ENCODE data around the gene C10orf90.

Gene C10orf90, protein sequence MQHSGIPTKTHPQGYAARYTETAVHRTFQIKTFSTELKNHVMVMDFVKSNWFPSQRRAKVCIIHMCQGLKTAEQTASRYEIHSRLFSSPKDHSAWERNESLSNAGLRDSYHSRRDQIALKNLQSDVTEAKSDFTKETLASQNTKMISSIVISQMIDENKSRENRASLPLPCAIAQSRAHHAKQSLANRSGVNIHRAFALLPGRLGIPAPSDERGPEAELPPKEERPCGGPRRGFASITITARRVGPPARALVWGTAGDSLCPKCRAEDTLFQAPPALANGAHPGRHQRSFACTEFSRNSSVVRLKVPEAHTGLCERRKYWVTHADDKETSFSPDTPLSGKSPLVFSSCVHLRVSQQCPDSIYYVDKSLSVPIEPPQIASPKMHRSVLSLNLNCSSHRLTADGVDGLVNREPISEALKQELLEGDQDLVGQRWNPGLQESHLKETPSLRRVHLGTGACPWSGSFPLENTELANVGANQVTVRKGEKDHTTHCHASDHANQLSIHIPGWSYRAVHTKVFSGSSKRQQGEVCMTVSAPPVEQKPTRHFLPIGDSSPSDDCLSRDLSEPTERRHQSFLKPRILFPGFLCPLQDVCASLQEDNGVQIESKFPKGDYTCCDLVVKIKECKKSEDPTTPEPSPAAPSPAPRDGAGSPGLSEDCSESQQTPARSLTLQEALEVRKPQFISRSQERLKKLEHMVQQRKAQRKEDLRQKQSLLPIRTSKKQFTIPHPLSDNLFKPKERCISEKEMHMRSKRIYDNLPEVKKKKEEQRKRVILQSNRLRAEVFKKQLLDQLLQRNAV

DNA sequence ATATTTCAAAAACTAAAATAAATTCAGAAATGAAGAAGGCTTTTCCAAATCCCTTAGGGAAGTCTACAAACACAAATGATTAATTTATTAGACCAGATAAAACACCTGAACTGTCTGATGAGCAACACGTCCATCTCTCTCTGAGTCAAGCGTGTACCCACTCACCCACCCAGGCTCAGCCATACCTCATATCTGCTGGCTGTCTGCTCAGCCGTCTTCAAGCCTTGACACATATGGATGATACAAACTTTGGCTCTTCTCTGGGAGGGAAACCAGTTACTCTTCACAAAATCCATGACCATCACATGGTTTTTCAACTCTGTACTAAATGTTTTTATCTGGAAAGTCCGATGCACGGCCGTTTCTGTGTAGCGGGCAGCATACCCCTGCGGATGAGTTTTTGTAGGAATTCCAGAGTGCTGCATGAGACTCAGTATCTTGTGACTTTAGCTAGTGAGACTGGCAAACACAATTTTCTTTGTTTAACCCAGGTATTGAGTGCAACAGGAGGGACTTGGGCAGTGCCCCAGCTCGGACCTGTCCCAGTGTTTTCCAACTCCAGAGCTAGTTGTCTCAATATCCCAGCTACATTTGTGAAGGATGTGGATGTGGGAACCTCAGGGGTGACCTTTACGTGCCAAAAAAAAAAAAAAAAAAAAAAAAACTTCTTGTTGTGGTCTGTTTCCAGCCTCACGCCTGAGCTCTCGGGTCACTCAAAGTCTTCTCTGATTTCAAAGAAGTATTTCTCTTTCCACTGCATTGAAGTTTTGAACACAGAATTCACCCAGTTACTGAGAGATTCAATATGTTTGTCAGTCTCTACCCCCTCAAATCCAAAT is at the start of gene C10orf90:
C10orf90 (minus strand) TSS at position 638 of the 839 bp plus-strand sequence; CDS start at position 425, 213 bp downstream.
- no peak for DNase-seq

DNA sequence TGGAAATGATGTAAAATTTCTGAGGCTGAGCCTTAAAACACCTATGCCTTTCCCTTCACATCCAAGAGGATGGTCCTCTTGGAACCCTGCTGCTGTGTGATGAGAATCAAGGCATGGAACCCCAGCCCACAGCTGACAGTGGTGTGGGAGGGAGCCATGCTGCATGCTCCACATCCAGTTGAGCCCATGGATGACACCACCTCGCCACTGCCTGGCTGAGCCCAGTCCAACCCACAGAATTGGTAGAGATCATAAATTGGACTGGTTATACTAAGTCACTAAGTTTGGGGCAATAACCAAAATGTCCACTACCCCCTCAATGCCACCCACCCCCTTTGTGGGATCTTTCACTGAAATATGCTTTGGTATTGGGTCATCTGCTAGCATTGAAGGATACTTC is 45.9 kb upstream of the C10orf90 start:
- no peak for DNase-seq

DNA sequence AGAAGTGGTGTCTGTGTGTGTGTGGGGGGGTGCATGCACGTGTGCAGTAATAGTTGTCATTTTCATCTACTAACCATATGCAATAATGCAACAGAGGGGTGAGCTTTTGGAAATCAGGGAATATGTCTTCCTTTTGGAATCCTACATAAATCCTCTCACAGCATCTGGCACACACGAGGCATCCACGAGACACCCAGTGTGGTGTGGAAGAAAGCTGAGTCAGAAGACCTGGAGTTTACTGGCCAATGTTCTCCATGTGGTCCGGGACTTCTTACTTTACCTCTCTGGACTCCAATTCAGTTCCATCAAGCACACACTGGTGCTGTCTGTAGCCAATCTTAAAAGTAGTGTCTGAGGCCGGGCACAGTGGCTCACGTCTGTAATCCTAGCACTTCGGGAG is 43.1 kb upstream of the C10orf90 start:
- no peak for DNase-seq

DNA sequence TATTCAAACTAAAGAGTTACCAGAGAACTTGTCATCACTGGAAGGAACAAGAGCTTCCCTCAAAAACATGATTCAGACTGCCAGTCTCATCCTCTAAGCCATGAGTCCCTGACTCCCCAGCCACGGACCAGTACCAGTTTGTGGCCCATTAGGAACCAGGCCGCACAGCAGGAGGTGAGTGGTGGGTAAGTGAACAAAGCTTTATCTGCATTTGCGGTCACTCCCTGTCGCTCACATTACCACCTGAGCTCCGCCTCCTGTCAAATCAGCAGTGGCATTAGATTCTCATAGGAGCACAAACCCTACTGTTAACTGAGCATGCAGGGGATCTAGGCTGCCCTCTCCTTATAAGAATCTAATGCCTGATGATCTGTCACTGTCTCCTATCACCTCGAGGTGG is 42.2 kb upstream of the C10orf90 start:
- DNase-seq = no peak

DNA sequence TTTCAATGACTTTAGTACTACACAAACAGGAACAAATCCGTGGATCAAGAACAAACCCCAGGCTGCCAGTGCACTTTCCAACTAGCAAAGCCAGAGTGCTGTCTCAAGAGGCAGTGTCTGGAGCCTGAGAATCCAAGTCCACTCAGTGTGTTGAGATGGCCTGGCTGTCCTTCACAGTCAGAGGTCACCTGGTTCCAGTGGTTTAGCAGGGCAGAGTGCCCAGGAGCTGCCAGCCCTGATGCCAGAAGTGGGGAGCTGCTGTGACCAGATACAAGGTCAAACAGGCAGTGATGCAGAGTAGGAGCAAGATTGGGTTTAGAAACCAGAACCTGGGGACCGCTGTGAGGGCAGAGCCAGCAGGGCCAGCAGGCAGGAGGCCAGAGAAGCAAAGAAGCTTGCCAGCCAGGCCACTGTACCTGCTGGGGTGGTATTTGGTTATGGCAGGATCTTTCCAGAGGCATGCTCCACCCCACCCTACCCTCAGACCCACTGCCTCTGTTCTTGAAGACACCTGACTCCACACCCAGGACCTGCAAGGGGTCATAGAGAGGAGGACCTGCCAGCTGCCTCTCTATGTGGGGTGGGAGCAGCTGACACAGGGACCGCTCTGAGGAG is 35.6 kb upstream of the C10orf90 start:
- no peak for DNase-seq

DNA sequence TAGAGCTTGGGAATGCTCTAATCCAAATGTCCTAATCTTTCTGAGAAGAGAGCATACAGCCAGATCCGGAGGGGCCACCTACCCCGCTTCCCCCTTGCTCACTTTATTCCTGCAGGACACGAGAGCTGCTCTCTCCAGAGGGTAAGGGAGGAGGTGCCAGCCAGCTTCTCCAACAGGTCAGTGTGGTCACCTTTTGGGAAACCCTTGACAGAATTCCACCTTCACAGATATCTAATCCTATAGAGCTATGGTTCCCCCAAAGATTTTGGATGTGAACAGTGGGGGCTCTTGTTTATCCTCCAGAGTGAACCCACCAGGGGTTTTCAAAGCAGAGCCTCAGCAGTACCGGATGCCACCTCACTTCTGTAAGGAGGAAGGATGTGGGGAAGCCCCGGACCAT is 34.6 kb upstream of the C10orf90 start:
- no peak for DNase-seq

DNA sequence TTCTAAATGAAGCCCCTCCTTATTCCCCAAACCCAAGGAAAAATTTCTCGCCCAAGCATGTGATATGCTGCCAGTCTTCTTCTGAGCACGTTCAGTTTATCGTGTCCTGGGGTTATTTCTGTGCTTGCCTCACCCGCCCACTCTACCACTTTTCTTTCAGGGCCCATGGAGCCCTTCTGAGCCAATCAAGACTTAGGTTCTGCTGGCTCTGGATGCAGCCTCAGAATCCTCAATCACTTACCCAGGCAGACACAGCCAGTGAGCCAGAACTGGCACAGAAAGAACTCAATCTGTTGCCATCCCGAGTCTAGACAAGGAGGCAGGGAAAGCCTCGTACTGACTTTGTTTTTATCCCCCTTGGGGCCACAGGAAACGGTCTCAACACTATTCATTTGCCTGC is 34.2 kb upstream of the C10orf90 start:
- no peak for DNase-seq

DNA sequence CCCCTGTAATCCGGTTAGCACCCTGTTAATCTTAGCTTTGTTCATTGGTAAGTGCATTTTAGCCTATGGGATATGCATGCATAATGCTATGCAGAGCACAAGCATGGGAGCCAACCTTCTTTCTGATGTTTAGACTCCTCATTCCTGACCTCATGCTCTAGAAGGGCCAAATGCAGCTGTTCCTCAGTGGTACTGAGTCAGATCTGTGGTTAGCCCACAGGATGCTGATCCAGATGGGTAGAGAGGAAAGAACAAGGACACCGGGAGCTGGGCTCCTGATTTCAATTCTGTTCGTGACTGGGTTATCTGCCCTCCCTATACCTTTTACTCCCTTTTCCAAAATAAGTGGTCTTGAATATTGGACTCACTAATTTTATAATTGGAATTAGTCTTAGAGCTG is 31.7 kb upstream of the C10orf90 start:
- no peak for DNase-seq

DNA sequence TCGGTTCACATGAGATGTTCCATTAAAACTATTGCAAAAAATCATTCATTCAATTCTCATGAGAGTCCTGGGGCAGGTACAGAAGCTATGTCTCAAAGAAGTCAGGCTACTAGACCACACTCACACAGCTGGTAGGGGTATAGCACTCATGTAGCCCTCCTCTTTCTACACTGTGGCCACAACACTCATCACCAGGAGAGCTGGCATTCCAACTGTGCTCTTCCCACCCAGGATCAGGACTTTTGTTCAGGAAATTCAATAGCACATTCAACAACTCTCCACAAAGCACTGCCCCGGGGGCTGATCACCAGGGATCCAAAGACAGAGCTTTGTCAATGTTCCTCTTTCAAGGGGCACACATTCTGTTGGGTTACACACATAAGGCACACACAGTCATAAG is 31.0 kb upstream of the C10orf90 start:
- DNase-seq = no peak

DNA sequence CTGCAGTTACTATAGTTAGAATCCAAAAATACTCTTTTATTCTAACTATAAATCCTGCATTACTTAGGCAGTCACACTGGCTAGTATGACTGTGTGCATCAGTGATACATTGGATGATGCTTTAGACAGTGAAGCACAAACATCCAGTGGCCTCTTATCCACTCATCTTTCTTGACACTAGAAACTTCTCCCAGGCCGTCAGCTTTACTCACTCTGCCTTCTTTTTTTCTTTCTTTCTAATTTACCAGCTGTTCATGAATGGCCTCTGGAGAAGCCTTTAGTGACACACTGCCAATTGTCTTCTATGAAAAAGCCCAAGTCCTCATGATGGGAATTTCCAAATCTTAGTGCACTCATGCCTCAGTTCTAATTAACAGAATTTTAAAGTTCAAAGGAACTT is 26.2 kb upstream of the C10orf90 start:
- no peak for DNase-seq

DNA sequence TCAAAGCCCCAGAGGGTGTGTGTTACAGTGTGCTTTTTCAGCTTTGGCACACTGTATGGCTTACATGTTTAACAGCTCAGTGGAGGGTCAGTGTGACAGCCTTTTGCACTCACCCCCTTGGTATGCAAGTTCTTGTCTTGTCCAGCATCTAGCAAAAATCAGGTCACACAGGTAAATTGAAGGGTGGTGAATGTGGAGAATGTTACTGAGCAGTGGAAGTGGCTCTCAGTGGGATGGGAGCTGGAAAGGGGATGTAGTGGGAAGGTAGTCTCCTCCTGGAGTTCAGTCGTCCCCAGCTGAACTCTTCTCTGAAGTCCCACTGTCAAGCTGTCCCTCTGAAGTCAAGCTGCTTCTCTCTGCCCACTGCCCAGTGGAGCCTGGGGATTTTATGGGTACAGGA is 21.0 kb upstream of the C10orf90 start:
- DNase-seq = no peak

DNA sequence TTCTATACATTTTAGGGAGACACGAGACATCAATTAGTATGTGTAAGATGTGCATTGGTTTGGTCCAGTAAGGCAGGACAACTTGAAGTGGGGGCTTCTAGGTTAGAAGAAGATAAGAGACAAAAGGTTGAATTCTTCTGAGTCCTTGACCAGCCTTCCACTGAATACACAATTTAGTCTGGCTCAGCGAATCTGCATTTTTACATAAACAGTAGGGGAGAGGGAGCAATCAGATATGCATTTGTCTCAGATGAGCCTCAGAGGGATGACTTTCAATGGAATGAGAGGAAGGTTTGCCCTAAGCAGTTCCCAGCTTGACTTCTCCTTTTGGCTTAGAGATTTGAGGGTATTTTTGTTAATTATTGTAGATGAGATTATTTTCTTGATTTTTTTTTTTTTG is 20.0 kb upstream of the C10orf90 start:
- no peak for DNase-seq

DNA sequence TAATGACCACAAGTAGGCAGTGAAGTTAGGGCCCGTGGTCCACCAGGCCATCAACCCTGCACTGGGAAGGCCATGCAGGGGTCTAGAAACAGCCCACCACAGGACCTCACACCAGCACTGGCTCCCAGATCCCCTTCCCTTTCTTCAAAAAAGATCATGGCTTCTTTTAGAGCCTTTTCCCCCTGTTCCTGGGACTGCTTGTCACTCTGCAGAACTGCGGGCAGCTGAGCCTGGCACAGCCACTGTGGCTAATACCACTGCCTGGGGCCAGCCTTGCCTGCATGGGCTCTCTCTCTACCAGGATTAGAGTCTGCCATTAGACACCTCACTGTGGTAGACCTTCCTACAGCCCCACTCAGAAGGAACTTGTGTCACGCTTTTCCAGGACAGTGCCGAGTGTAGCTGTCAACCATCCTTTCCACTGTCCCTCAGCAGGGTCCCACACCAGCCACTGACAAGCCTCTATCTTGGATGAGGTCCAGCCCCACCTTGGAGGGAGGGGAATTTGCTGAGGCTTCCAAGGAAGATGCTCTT is 19.0 kb upstream of the C10orf90 start:
- no peak for DNase-seq

DNA sequence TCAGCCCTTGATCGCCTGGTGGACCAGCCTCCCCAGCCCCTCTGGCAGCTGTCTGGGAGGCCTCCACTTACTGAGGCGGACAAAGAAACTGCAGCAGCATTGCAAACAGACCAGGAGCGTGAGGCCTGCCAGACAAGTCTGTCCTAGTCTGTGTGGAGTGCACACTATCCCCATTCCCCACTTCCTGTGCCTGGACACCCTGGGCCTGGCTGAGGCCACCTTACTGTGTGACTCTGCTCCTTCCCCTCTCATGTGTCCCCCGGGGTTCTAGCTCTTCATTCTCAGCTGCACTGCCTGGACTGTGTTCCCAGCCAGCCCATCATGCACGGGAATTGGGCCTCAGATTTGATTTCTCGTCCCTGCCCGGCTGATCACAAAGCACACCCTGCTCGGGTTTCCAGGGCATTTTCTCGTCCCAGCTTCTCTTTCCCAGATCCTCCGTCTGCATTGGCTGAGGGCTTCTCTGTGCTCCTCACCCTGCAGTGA is 16.7 kb upstream of the C10orf90 start:
- no peak for DNase-seq

DNA sequence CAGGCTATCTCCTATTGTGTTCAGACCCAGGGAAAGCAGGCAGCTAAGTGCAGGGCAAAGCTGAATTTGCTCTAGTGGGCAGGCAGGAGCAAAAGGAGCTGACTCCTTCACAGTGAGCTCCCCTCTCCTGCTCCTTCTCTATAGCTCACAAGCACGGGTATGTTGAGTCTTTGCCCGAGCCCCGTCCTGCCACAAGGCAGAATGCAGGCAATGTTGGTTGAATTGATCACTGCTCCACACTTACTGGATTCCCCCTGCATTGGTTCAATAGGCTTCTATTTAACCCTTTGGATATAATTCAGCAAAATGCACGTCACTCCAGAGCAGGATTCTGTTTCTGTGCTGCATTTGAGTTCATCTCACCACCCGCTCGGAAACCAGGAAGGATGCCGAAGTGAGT is 16.2 kb upstream of the C10orf90 start:
- no peak for DNase-seq

DNA sequence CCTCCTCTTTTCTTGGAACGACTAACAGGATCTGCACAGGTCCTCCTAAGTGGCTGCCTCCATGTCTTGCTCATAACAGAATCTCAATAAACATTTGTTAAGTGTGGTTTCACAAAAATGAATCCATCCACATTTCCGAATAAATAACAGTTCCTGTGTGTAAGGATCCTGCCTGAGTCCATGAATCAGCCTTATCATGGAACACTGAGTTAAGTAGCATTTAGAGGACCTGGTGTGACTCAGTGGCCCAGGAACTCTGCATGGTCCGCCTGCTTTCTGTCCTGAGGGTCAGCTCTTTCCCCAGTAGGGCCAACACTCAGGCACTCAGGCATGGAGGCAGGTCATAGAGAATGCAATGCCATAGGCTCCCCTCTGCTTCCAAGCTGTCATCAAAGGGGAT is 15.8 kb upstream of the C10orf90 start:
- no peak for DNase-seq

DNA sequence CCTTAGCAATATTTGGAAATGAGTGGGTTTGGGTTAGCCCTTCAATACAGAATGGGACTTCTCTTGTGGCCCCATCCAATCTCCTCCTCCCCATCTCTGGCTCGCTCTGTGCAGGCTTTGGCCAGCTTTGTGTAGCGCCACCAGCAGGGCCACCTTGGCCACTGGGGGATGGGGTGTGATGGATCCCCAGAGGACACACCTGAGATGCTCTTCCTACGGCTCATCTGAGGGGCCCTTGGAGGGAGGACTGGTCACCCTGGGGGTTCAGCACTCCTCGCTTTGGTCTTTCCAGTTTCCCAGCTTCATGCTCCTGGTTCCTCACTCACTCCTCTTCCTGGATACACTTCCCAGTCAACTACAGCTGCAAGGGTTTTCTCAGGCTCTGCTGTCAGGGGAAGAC is 15.3 kb upstream of the C10orf90 start:
- no peak for DNase-seq

DNA sequence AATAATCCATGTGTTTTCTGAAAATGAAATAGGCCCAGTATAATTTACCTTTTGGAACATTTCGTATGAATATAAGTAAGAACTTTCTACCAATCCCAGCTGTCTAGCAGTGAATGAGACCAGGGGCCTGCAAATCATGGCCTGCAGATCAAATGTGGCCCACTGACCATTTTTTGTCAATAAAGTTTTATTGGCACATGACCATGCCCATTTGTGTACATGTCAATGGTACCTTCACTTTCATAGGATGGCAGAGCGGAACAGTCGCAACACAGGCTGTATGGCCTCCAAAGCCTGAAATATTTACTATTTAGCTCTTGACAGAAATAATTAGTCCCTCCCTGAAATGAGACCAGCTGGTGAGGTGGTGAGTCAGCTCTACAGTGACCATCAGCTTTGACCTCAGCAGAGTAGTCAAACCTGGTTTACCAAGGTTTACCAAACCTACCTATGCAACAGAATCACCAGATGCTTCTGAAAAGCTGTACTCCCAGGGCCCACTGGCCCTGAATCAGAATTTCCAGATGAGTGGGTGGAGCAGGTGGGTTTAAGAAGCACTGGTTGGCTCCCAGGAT is 13.8 kb upstream of the C10orf90 start:
- DNase-seq = no peak

DNA sequence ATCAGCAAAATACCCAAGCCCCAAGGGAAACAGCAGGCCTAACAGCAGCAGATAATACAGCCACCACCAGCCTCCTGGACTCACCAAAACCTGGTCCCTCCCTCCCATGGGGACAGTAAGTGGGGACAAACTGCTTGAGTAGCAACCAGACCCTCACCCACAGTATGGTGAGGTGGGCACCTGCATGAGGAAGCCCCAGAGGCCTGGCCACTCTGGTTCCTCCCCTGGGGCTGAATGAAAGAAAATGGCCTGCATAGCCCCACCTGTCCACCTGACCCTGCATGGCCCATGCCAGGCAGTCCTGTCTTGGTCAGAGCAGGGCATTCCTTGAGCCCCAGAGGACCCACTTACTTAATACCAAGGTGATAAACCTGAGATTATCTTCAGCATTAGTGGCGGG is 13.0 kb upstream of the C10orf90 start:
- no peak for DNase-seq

DNA sequence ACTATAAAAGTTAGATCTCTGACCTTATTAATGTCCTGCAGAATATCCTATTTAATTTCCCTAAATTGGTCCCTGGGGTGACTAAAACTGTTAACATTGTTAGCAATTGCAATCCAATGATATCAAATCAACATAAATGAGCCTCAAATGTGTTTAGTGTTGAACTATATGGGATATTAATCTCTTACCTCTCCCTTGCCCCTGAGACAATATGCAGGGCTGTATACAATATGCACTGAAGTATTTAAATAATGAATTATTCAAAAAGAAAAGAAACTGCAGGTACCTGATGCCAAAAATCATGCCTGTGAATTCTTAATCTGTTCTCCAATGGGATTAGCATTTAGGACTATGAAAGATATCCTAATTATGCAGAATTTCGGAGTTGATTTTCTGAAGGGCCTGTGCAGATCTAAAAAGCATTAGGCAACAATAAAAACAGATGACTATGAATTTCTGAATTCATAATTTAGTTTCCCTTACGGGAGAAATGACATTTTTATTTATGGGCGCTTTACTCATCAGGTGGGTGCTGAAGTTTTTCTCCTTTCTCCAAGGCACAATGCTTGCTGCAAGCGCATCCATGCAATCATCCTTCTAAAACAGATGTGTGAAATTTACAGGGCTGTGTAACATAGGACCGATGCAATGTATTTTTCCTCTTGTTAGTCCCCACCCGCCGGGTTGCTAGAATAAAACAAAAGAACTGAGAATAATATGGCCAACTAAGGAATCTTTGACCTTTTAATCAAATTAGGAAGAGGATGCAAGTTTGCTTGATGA is 5.4 kb upstream of the C10orf90 start:
- no peak for DNase-seq

All from hematopoietic multipotent progenitor cell treated with erythropoietin and hydrocortisone succinate and interleukin-3 and kit ligand, for 4 days (in vitro differentiated cells).